ENCODE data around the gene SSBP3.

SSBP3 gene

GRCh38 chr1:54305906-54306514 lies 100.2 kb downstream of the SSBP3 start:
- DNase-seq (ENCODE audit: low spot score), result no peak

- no peak for DNase-seq (ENCODE audit: low spot score)
Measured at GRCh38 chr1:54304518-54304917, 101.7 kb downstream of the SSBP3 start.

GRCh38 chr1:54302951-54303843 lies 103.0 kb downstream of the SSBP3 start:
- DNase-seq (ENCODE audit: low spot score), result no peak

GRCh38 chr1:54302549-54302948 lies 103.6 kb downstream of the SSBP3 start:
- no peak for DNase-seq (ENCODE audit: low spot score)

- no peak for DNase-seq (ENCODE audit: low spot score)
Measured at GRCh38 chr1:54301497-54301896, 104.7 kb downstream of the SSBP3 start.

- no peak for DNase-seq (ENCODE audit: low spot score)
Measured at GRCh38 chr1:54300401-54300800, 105.8 kb downstream of the SSBP3 start.

- DNase-seq (ENCODE audit: low spot score), result no peak
Measured at GRCh38 chr1:54299037-54299436, 107.2 kb downstream of the SSBP3 start.

- no peak for DNase-seq (ENCODE audit: low spot score)
Measured at GRCh38 chr1:54298284-54299033, 107.7 kb downstream of the SSBP3 start.

GRCh38 chr1:54297596-54298283 lies 108.5 kb downstream of the SSBP3 start:
- DNase-seq (ENCODE audit: low spot score), result no peak

- DNase-seq (ENCODE audit: low spot score), result no peak
Measured at GRCh38 chr1:54296666-54297065, 109.5 kb downstream of the SSBP3 start.

GRCh38 chr1:54294887-54295286 lies 111.3 kb downstream of the SSBP3 start:
- DNase-seq (ENCODE audit: low spot score), result peak; percentile 65

GRCh38 chr1:54292002-54292911 lies 113.9 kb downstream of the SSBP3 start:
- no peak for DNase-seq (ENCODE audit: low spot score)

GRCh38 chr1:54291276-54292001 lies 114.8 kb downstream of the SSBP3 start:
- DNase-seq (ENCODE audit: low spot score), result no peak

GRCh38 chr1:54290506-54291184 lies 115.5 kb downstream of the SSBP3 start:
- no peak for DNase-seq (ENCODE audit: low spot score)

- DNase-seq (ENCODE audit: low spot score), result no peak
Measured at GRCh38 chr1:54289712-54290233, 116.4 kb downstream of the SSBP3 start.

- DNase-seq (ENCODE audit: low spot score), result peak; percentile 60
Measured at GRCh38 chr1:54287801-54288211, 118.4 kb downstream of the SSBP3 start.

- peak; percentile 86 for DNase-seq (ENCODE audit: low spot score)
Measured at GRCh38 chr1:54287176-54287650, 119.0 kb downstream of the SSBP3 start.

- no peak for DNase-seq (ENCODE audit: low spot score)
Measured at GRCh38 chr1:54285815-54286345, 120.3 kb downstream of the SSBP3 start.

Measured in AG08395 (cell line).